Esophagus muscularis mucosa (tissue), 4 donors: Measurements from ENCODE around the gene FUNDC1. TPM values are rescaled to one million over a fixed set of nuclear protein-coding genes. Genes with fewer than 3 reads are reported as not detected.

ENCODE experiments used
- DNase-seq: peaks from one replicate; pipeline ENCODE4 v3.0.0-alpha.2; 2017; ENCODE audit errors: extremely low spot score
- H3K27ac ChIP-seq, 4 donors: fragments of 200-600 bp; sonication (generic); replicated peaks in 1 of 4; 1 replicate in 3 of 4; 2 replicates in 1 of 4; pipeline ENCODE4 v1.5.1; 2016 to 2019; ENCODE audit warnings: mild to moderate bottlenecking in 1 of 4
- H3K27me3 ChIP-seq, 4 donors: fragments of 200-600 bp; sonication (generic); one replicate each; pipeline versions ENCODE4 v1.5.1 to v1.6.0; 2016 to 2019
- H3K36me3 ChIP-seq, 4 donors: fragments of 200-600 bp; sonication (generic); one replicate each; pipeline ENCODE4 v1.5.1; 2016 to 2019
- H3K4me1 ChIP-seq, 4 donors: fragments of 200-600 bp; sonication (generic); one replicate each; pipeline ENCODE4 v1.5.1; 2016 to 2019
- H3K4me3 ChIP-seq, 4 donors: fragments of 200-600 bp; sonication (generic); 1 replicate in 2 of 4; 2 replicates in 2 of 4; pipeline ENCODE4 v1.5.1; 2016 to 2019; ENCODE audit warnings: mild to moderate bottlenecking in 4 of 4, moderate library complexity in 1 of 4
- H3K9me3 ChIP-seq, 4 donors: fragments of 200-600 bp; sonication (generic); 1 replicate in 3 of 4; 2 replicates in 1 of 4; pipeline ENCODE4 v1.5.1; 2016 to 2019
- CTCF ChIP-seq, 3 experiments: fragments of 200-600 bp in 2 of 3; fragments of 450-650 bp in 1 of 3; sonication (generic) in 2 of 3; IDR thresholded peaks; one replicate each; pipeline ENCODE4 v1.5.1; 2017 to 2019; ENCODE audit warnings: antibody characterized with exemption in 3 of 3, mild to moderate bottlenecking in 2 of 3, moderate library complexity in 1 of 3
- EP300 ChIP-seq: sonication (generic); formaldehyde crosslinking; IDR thresholded peaks from one replicate; pipeline ENCODE4 v1.6.1; 2017; ENCODE audit warnings: antibody characterized with exemption
- POLR2A ChIP-seq: fragments of 450-650 bp; IDR thresholded peaks from one replicate; pipeline ENCODE4 v1.6.1; 2017; ENCODE audit warnings: antibody characterized with exemption, moderate library complexity, mild to moderate bottlenecking, low read depth
- POLR2AphosphoS5 ChIP-seq, 2 donors: sonication (generic); formaldehyde crosslinking; IDR thresholded peaks; one replicate each; pipeline ENCODE4 v1.6.1; 2017; ENCODE audit warnings: antibody characterized with exemption in 2 of 2
- WGBS: methylation state at CpG from one replicate; pipeline ENCODE4 v1.1.5; 2018; 5-methylcytosine and 5-hydroxymethylcytosine counted together
- intact Hi-C: fragments of 100-400 bp; cut with DNase I; formaldehyde crosslinking; loops from one replicate; pipeline ENCODE4 v1.15.1; 2023
- total RNA-seq, 4 donors: library from RNA; depleted of rRNA; stranded (reverse); fragments of >200 nt; gene quantifications; one replicate each; pipeline versions ENCODE4 v1.1.0 to v1.2.1, GENCODE V29; 2016

The FUNDC1 gene
- total RNA-seq, 4 donors from 2014 or later = 7.3 to 11.4 (median 9.4) TPM

DNA sequence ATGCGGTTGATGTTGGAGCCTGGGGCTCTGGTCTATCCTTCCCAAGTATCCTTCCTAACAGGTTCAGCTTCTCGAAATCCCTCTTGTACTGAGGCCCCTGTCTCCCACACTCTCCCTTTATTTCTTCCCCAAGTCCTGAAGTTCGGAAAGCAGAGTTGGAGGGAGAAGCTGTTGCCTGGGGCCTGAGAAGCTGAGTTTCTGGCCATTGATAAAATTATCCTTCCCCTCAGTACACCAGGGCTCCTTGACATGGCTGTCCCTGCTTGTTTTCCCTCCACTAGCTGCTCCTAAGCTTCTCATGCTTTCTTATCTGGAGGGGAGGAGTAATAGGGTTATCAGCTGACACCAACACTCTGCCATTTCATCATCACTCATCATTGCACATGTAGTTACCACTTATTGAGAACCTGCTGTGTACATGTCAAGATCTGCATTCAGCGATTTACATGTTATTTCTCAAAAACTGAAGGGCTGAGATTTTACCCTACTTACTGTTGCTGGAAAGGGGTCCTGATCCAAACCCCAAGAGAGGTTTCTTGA, 58.0 kb downstream of the FUNDC1 start:
- no peaks in the 10 kb centered on the region for H3K27me3 ChIP-seq
- TF ChIP-seq CTCF (IDR thresholded peaks at IDR 0.05) = no peak
- TF ChIP-seq POLR2AphosphoS5 (IDR thresholded peaks at IDR 0.05) = no peak
- no peak for TF ChIP-seq EP300
- no peak for TF ChIP-seq POLR2A
- 86% methylated on average over 4 of the region's 4 CpGs for WGBS
- no peak overlapping the region for H3K27ac ChIP-seq
- intact Hi-C loops = no loop called here
- no peak for DNase-seq
- H3K9me3 ChIP-seq = no peaks in the 10 kb centered on the region
- no peaks in the 10 kb centered on the region for H3K36me3 ChIP-seq
- no peak overlapping the region for H3K4me3 ChIP-seq
- H3K4me1 ChIP-seq = no peaks in the 10 kb centered on the region

GRCh38 chrX:44483965-44484606, 58.6 kb downstream of the FUNDC1 start:
- no peaks in the 10 kb centered on the region for H3K4me1 ChIP-seq
- no peak overlapping the region for H3K27ac ChIP-seq
- no peak for DNase-seq
- no peak for TF ChIP-seq POLR2AphosphoS5 (IDR thresholded peaks at IDR 0.05)
- TF ChIP-seq POLR2A = no peak
- no peak for TF ChIP-seq EP300
- no peaks in the 10 kb centered on the region for H3K36me3 ChIP-seq
- H3K4me3 ChIP-seq = no peak overlapping the region
- H3K9me3 ChIP-seq = no peaks in the 10 kb centered on the region
- intact Hi-C loops = no loop called here
- WGBS = 88% methylated on average over 8 of the region's 8 CpGs
- no peaks in the 10 kb centered on the region for H3K27me3 ChIP-seq

- H3K27ac ChIP-seq = no peak overlapping the region
- DNase-seq = no peak
- TF ChIP-seq EP300 = no peak
- TF ChIP-seq POLR2A = no peak
- no peak for TF ChIP-seq POLR2AphosphoS5 (IDR thresholded peaks at IDR 0.05)
- TF ChIP-seq CTCF (IDR thresholded peaks at IDR 0.05) = no peak
- H3K36me3 ChIP-seq = no peaks in the 10 kb centered on the region
- H3K27me3 ChIP-seq = no peaks in the 10 kb centered on the region
- H3K9me3 ChIP-seq = no peaks in the 10 kb centered on the region
- H3K4me1 ChIP-seq = no peaks in the 10 kb centered on the region
- 72% methylated on average over 1 of the region's 1 CpG for WGBS
- no peak overlapping the region for H3K4me3 ChIP-seq
- intact Hi-C loops = no loop called here
These were observed 60.1 kb downstream of the FUNDC1 start for GRCh38 chrX:44482575-44482974.

DNA sequence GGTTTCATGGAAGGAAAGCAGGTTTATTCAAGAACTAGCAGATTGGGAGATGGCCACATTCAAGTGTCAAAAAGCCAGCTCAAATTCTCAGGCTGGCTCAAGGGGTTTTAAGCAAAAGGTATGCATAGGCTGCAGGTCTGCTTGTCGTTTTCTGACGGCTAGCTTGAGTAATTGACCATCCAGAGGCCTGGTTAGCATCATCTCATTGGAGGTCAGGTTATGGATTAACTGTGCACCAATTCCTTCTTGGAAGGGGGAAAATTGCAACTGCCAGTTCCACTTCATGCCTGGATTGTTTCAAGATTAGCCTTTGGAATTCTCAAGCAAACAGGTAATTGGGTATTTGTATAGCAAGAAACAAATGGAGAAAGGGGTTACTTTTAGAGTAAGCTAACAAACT, 62.1 kb downstream of the FUNDC1 start:
- Histone ChIP-seq H3K9me3 (no peaks in the 10 kb centered on the region), H3K27ac (no peak overlapping the region), H3K4me3 (no peak overlapping the region), H3K4me1 (no peaks in the 10 kb centered on the region), H3K27me3 (no peaks in the 10 kb centered on the region), H3K36me3 (no peaks in the 10 kb centered on the region)
- intact Hi-C loops = no loop called here
- no peak for TF ChIP-seq EP300
- no peak for TF ChIP-seq POLR2AphosphoS5 (IDR thresholded peaks at IDR 0.05)
- no peak for TF ChIP-seq CTCF (IDR thresholded peaks at IDR 0.05)
- TF ChIP-seq POLR2A = no peak
- 64% methylated on average over 2 of the region's 2 CpGs for whole genome bisulfite sequencing
- no peak for DNase-seq

- intact Hi-C loops = no loop called here
- DNase-seq = no peak
- H3K27me3 ChIP-seq = no peaks in the 10 kb centered on the region
- no peak overlapping the region for H3K4me3 ChIP-seq
- H3K27ac ChIP-seq = no peak overlapping the region
- TF ChIP-seq POLR2AphosphoS5 (IDR thresholded peaks at IDR 0.05) (no peak), POLR2A (no peak), CTCF (IDR thresholded peaks at IDR 0.05) (no peak), EP300 (no peak)
- WGBS = 66% methylated on average over 2 of the region's 2 CpGs
- H3K36me3 ChIP-seq = no peaks in the 10 kb centered on the region
- H3K9me3 ChIP-seq = no peaks in the 10 kb centered on the region
- H3K4me1 ChIP-seq = no peaks in the 10 kb centered on the region
These were observed 68.2 kb downstream of the FUNDC1 start for GRCh38 chrX:44474410-44474809.

Other genes starting within 250 kb of the FUNDC1 start
- gene EFHC2, start 199.2 kb downstream of the FUNDC1 start, total RNA-seq = 1 to 10 TPM; 2.6 to 4.6 (median 3.1) TPM